ENCODE data around the gene MAST4. TPM values are rescaled to one million over a fixed set of nuclear protein-coding genes. Genes with fewer than 3 reads are reported as not detected.

MAST4 gene
- total RNA-seq, 2 donors from 2014 or later: 30.5 to 47.8 TPM

GRCh38 chr5:66669862-66670195 lies 73.6 kb downstream of the MAST4 start:
- no peak overlapping the region for H3K27ac ChIP-seq
- no peaks in the 10 kb centered on the region for H3K36me3 ChIP-seq
- no peaks in the 10 kb centered on the region for H3K9me3 ChIP-seq
- no peak overlapping the region for H3K4me3 ChIP-seq
- no peak for DNase-seq (ENCODE audit: low spot score)
- ATAC-seq (ENCODE audit: insufficient number of reproducible peaks, low FRiP score, low read depth): no peak
- TF ChIP-seq CTCF (IDR thresholded peaks at IDR 0.05): no peak
- H3K4me1 ChIP-seq (ENCODE audit: control insufficient read depth in 1 of 2, low read depth in 2 of 2): no peaks in the 10 kb centered on the region
- no peaks in the 10 kb centered on the region for H3K27me3 ChIP-seq (replicated peaks; ENCODE audit: insufficient read depth)

GRCh38 chr5:66671305-66671704 lies 75.1 kb downstream of the MAST4 start:
- no peak for ATAC-seq (ENCODE audit: insufficient number of reproducible peaks, low FRiP score, low read depth)
- H3K27me3 ChIP-seq (replicated peaks; ENCODE audit: insufficient read depth): no peaks in the 10 kb centered on the region
- H3K4me3 ChIP-seq: no peak overlapping the region
- no peaks in the 10 kb centered on the region for H3K36me3 ChIP-seq
- no peak for TF ChIP-seq CTCF (IDR thresholded peaks at IDR 0.05)
- H3K27ac ChIP-seq: no peak overlapping the region
- no peak for DNase-seq (ENCODE audit: low spot score)
- no peaks in the 10 kb centered on the region for H3K4me1 ChIP-seq (ENCODE audit: control insufficient read depth in 1 of 2, low read depth in 2 of 2)
- no peaks in the 10 kb centered on the region for H3K9me3 ChIP-seq

- H3K9me3 ChIP-seq: no peaks in the 10 kb centered on the region
- ATAC-seq (ENCODE audit: insufficient number of reproducible peaks, low FRiP score, low read depth): no peak
- no peak for TF ChIP-seq CTCF (IDR thresholded peaks at IDR 0.05)
Observed at GRCh38 chr5:66674802-66675201, 78.6 kb downstream of the MAST4 start.

GRCh38 chr5:66675406-66675805 lies 79.2 kb downstream of the MAST4 start:
- H3K27me3 ChIP-seq (replicated peaks; ENCODE audit: insufficient read depth): no peaks in the 10 kb centered on the region
- H3K36me3 ChIP-seq: no peaks in the 10 kb centered on the region
- H3K4me1 ChIP-seq (ENCODE audit: control insufficient read depth in 1 of 2, low read depth in 2 of 2): no peaks in the 10 kb centered on the region
- H3K9me3 ChIP-seq: no peaks in the 10 kb centered on the region
- DNase-seq (ENCODE audit: low spot score) (no peak), ATAC-seq (ENCODE audit: insufficient number of reproducible peaks, low FRiP score, low read depth) (no peak)
- H3K4me3 ChIP-seq: no peak overlapping the region
- no peak overlapping the region for H3K27ac ChIP-seq
- TF ChIP-seq CTCF (IDR thresholded peaks at IDR 0.05): no peak

More at GRCh38 chr5:66674802-66675201, 78.6 kb downstream of the MAST4 start:
- no peaks in the 10 kb centered on the region for H3K27me3 ChIP-seq (replicated peaks; ENCODE audit: insufficient read depth)
- H3K4me3 ChIP-seq: no peak overlapping the region
- no peaks in the 10 kb centered on the region for H3K36me3 ChIP-seq
- H3K4me1 ChIP-seq (ENCODE audit: control insufficient read depth in 1 of 2, low read depth in 2 of 2): no peaks in the 10 kb centered on the region
- DNase-seq (ENCODE audit: low spot score): no peak
- H3K27ac ChIP-seq: no peak overlapping the region

GRCh38 chr5:66680221-66680620 lies 84.0 kb downstream of the MAST4 start:
- Histone ChIP-seq H3K27ac (no peak overlapping the region), H3K27me3 (replicated peaks; ENCODE audit: insufficient read depth) (no peaks in the 10 kb centered on the region), H3K9me3 (no peaks in the 10 kb centered on the region), H3K36me3 (no peaks in the 10 kb centered on the region), H3K4me1 (ENCODE audit: control insufficient read depth in 1 of 2, low read depth in 2 of 2) (no peaks in the 10 kb centered on the region), H3K4me3 (no peak overlapping the region)
- ATAC-seq (ENCODE audit: insufficient number of reproducible peaks, low FRiP score, low read depth): no peak
- no peak for TF ChIP-seq CTCF (IDR thresholded peaks at IDR 0.05)
- DNase-seq (ENCODE audit: low spot score): no peak

Data from thoracic aorta (tissue), 2 donors.